MG63 (cell line): ENCODE data around the gene MOB4. TPM values are rescaled to one million over a fixed set of nuclear protein-coding genes. Genes with fewer than 3 reads are reported as not detected.
"Not testable (repeated sequence)": the region's sequence is repeated elsewhere in the genome, so short reads cannot be mapped to it uniquely, and the experiment has no call there.

Experiments used
- DNase-seq: peaks from one replicate; pipeline ENCODE4 v3.0.0-alpha.2; 2020
- H3K27me3 ChIP-seq: fragments of 250-450 bp; sonication (Bioruptor Pico); 2 replicates; pipeline ENCODE4 v1.5.1; 2020; ENCODE audit warnings: mild to moderate bottlenecking, moderate library complexity
- H3K36me3 ChIP-seq: fragments of 250-450 bp; sonication (Bioruptor Pico); 2 replicates; pipeline ENCODE4 v1.5.1; 2020; ENCODE audit warnings: mild to moderate bottlenecking, moderate library complexity
- H3K4me3 ChIP-seq: fragments of 250-450 bp; sonication (Bioruptor Pico); 2 replicates; pipeline ENCODE4 v1.5.1; 2020; ENCODE audit warnings: mild to moderate bottlenecking, moderate library complexity
- H3K9me3 ChIP-seq: fragments of 250-450 bp; sonication (Bioruptor Pico); 2 replicates; pipeline ENCODE4 v1.5.1; 2020; ENCODE audit warnings: mild to moderate bottlenecking, moderate library complexity
- total RNA-seq: library from RNA; depleted of rRNA; stranded (reverse); fragments of >200 nt; shearing (Covaris generic); gene quantifications from 2 replicates; pipeline ENCODE4 v1.2.3, GENCODE V29; 2014; ENCODE audit warnings: low replicate concordance; rRNA removed

The MOB4 gene
- total RNA-seq, result 22.0 and 50.9 TPM in 2 replicates

DNA sequence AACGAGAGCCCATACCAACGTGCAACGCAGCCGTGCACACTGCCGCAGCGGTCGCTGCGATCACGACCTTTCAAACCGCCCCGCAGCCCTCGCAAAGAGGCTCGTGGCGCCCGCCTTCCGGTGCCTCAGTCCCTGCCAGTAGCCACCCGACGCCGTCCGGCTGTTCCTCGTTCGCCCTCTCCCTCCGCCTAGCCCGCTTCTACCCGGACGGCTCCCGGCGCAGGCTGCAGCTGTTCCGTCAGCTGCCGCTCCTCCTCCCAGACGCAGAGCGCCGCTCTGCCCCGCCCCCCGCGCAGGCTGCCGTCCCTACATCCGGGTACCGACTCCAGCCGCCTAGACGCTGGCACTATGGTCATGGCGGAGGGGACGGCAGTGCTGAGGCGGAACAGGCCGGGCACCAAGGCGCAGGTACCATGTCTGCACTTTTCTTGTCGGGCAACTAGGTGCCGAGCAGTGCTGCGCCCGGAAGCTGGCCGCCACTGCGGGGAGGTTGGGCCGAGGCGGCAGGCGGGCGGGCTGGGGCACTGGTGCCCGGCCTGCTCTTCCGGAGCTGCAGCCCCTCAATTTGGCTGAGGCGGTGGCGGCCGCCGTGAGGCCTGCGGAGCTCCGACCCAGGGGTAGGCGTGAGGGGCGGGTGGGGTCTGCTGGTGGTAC, at the start of gene MOB4:
Gene MOB4 (plus strand): TSS at position 328 of the 654 bp plus-strand sequence. CDS start 21 bp downstream, at position 349.
- H3K36me3 ChIP-seq, result peaks cover 28% of the 10 kb centered on the region
- H3K27me3 ChIP-seq, result no peaks in the 10 kb centered on the region
- H3K9me3 ChIP-seq, result no peaks in the 10 kb centered on the region
- DNase-seq, result peak; percentile 93
- H3K4me3 ChIP-seq, result peak within 1 kb of the TSS; percentile 98

- no peaks in the 10 kb centered on the region for H3K27me3 ChIP-seq
- no peak overlapping the region for H3K4me3 ChIP-seq
- no peaks in the 10 kb centered on the region for H3K9me3 ChIP-seq
- peaks cover 65% of the 10 kb centered on the region for H3K36me3 ChIP-seq
- DNase-seq, result no peak
These were observed 43.7 kb upstream of the MOB4 start for GRCh38 chr2:197472166-197472565.

DNA sequence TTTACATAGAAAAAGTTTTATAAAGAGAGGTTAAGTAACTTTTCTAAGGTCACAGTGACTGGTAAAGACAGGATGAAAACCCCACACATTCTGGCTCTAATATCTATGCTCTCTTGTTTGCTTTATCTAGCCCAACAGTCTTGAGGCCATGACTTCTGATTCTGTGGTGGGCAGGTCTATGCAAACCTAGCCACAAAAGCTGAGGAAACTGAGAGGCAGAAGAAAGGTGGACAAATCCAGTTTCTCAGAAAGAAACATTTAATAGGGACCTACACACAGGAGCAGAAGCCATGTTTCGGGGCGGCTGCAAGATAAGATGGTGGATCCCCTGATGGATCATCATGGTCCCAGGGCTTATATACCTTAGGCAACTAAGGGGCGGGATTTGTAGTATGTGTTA, 38.1 kb upstream of the MOB4 start:
- Histone ChIP-seq H3K36me3 (peaks cover 30% of the 10 kb centered on the region), H3K27me3 (no peaks in the 10 kb centered on the region)
- no peak for DNase-seq

DNA sequence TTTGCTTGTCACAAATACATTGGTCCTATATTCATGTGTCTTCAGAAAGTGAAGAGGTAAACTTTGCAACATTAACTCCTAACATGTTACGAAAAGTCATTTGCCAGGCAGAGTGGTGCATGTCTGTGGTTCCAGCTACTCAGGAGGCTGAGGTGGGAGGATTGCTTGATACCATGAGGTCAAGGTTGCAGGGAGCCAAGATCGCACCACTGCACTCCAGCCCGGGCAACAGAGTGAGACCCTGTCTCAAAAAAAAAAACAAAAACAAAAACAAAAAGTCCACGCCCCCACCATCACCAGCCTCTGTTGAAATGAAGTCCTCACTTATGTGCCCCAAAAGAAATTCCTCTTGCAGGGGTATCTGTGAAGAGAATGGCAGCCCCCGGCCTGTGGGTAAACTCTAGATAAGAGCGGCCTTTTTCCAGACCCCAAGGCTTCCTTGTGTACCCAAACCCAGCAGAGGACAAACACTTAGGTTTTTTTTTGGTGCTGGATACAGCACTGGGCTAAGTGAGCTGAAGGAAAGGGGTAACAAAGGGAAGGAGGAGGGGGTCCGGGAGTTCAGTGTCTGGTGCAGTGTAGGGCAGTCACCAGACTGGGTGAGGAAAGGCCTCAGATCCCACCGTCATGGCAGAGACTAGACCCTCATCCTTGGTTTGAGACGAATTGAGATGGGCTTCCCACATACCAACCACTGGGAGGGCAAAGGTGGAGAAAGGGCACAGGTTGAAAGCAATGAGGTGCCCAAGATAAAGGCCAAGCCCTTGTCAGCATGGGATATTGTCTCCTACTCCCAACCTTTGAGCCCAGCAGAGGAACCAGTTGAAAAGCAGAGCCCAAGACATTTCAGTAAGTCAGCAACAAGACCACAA, 35.5 kb upstream of the MOB4 start:
- no peak overlapping the region for H3K4me3 ChIP-seq
- H3K36me3 ChIP-seq, result peaks cover 20% of the 10 kb centered on the region
- H3K9me3 ChIP-seq, result peaks cover 5% of the 10 kb centered on the region
- no peak for DNase-seq
- no peaks in the 10 kb centered on the region for H3K27me3 ChIP-seq

More for the DNA sequence above, 38.1 kb upstream of the MOB4 start:
- Histone ChIP-seq H3K9me3 (no peaks in the 10 kb centered on the region), H3K4me3 (no peak overlapping the region)

- not testable (repeated sequence) for H3K4me3 ChIP-seq, H3K9me3 ChIP-seq, DNase-seq, H3K27me3 ChIP-seq
- H3K36me3 ChIP-seq, result peaks cover 45% of the 10 kb centered on the region
These were observed 31.6 kb upstream of the MOB4 start for GRCh38 chr2:197484248-197484647.

DNA sequence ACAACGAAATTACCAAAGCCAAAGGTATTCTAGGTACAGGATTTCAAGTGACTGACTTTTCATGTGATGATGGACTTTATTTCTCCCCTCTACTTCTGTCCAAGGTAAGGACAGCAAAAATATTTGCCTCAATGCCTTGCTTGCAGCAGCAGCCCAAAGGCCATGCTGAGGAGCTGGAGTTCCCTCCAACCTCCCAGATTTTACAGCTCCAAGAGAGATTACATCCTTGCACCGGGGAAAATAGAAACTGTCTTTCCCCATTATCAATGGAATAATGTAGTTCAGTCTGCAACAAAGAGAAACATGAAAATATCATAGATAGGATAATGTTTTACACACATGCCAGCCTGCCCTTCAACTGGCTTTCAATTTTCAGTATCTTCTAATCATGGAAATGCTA, 29.7 kb upstream of the MOB4 start:
- Histone ChIP-seq H3K36me3 (peaks cover 64% of the 10 kb centered on the region), H3K9me3 (peaks cover 7% of the 10 kb centered on the region), H3K27me3 (no peaks in the 10 kb centered on the region), H3K4me3 (no peak overlapping the region)
- no peak for DNase-seq

- DNase-seq, result no peak
- H3K9me3 ChIP-seq, result peaks cover 7% of the 10 kb centered on the region
- no peaks in the 10 kb centered on the region for H3K27me3 ChIP-seq
- H3K4me3 ChIP-seq, result no peak overlapping the region
- H3K36me3 ChIP-seq, result peaks cover 76% of the 10 kb centered on the region
These were observed 28.5 kb upstream of the MOB4 start for GRCh38 chr2:197487385-197487784.

GRCh38 chr2:197495433-197496134, 20.3 kb upstream of the MOB4 start:
- H3K36me3 ChIP-seq, result peaks cover 90% of the 10 kb centered on the region
- H3K27me3 ChIP-seq, result no peaks in the 10 kb centered on the region
- H3K4me3 ChIP-seq, result peak overlapping the region; percentile 79
- H3K9me3 ChIP-seq, result no peaks in the 10 kb centered on the region
- DNase-seq, result no peak

DNA sequence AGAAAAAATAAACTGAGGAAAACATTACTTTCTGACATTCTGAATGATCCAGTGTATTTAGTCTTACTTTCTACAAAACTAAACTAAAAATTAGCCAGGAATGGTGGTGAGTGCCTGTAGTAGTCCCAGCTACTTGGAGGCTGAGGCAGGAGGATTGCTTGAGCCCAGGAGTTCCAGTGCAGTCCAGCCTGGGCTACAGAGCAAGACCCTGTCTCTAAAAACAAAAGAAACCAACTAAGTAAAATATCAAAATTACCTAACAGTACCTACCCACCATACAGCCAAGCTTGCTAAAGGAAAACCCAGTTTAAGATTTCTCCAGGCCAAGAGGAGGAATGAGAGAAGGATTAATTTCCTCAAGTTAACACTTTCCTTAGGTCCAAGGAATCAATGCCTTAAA, 19.2 kb upstream of the MOB4 start:
- Histone ChIP-seq H3K4me3 (peak overlapping the region; percentile 79), H3K36me3 (peaks cover 90% of the 10 kb centered on the region), H3K27me3 (no peaks in the 10 kb centered on the region), H3K9me3 (no peaks in the 10 kb centered on the region)
- DNase-seq, result no peak

DNA sequence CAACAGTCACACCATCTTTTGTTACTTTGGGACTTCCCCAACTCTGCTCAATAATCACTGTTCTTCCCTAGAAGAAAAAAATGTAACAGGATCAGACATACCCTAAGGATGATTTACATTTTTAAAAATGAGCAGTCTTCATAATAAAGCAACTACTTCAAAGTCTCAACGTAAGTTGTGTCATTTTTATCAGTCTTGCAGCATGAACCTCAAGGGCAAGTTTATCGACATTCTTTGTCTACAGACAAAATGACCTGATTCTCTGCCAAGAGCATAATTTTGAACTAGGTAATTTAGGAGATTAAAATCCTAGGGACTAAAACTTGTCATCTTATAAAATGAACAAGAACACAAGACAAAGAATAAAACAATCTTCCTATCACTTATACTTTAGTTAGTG, 18.5 kb upstream of the MOB4 start:
- DNase-seq, result no peak
- H3K36me3 ChIP-seq, result peaks cover 90% of the 10 kb centered on the region
- H3K9me3 ChIP-seq, result no peaks in the 10 kb centered on the region
- H3K4me3 ChIP-seq, result peak overlapping the region; percentile 79
- no peaks in the 10 kb centered on the region for H3K27me3 ChIP-seq

- Histone ChIP-seq H3K27me3 (no peaks in the 10 kb centered on the region), H3K9me3 (no peaks in the 10 kb centered on the region), H3K4me3 (peak overlapping the region; percentile 79), H3K36me3 (peaks cover 90% of the 10 kb centered on the region)
- no peak for DNase-seq
These were observed 17.5 kb upstream of the MOB4 start for GRCh38 chr2:197498235-197498936.

GRCh38 chr2:197498937-197499593, 16.8 kb upstream of the MOB4 start:
- Histone ChIP-seq H3K36me3 (peaks cover 89% of the 10 kb centered on the region), H3K4me3 (peak overlapping the region; percentile 79), H3K9me3 (no peaks in the 10 kb centered on the region), H3K27me3 (no peaks in the 10 kb centered on the region)
- DNase-seq, result peak; percentile 62

GRCh38 chr2:197499594-197500502, 16.0 kb upstream of the MOB4 start, which contains the start of the genes HSPD1 and HSPE1:
TSS of gene HSPD1 (minus strand) at chr2:197499840. CDS start at chr2:197498848, 992 bp downstream.
TSS of gene HSPE1 (plus strand) at chr2:197500379. CDS start at chr2:197500437, 58 bp downstream.
- Histone ChIP-seq H3K27me3 (no peaks in the 10 kb centered on the region), H3K9me3 (no peaks in the 10 kb centered on the region), H3K36me3 (peaks cover 89% of the 10 kb centered on the region), H3K4me3 (peak within 1 kb of the TSS; percentile 79)
- DNase-seq, result peak; percentile 99

DNA sequence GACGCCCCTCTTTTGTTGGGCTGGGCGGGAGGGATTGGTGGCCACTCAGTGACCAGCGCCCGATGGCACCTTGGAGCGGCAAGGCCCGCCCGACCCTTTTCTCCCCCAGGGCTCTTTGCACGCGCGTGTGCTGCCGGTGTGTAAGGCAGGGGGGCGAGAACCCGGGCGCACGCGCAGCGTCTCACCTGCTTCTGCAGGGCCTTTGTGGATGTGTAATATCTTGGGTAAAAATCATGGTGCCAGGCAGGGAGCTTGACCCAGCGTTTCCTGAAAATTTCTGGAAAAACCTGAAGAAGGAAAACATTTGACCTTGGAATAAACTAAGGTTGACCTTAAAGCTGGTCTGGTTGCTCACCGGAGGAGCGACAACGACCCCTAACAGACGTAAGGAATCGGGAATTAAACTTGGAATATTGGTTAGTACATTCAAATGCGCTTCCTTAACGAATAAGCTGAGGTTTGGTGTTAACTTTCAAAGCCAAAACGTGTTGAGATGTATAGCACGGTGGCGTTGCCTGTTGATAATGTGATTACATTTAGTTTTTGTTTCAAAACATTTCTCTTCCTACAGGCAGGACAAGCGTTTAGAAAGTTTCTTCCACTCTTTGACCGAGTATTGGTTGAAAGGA, 15.2 kb upstream of the MOB4 start:
- no peak for DNase-seq
- H3K36me3 ChIP-seq, result peaks cover 87% of the 10 kb centered on the region

GRCh38 chr2:197502201-197502600, 13.7 kb upstream of the MOB4 start:
- DNase-seq, result no peak
- peak overlapping the region; percentile 79 for H3K4me3 ChIP-seq
- H3K36me3 ChIP-seq, result peaks cover 82% of the 10 kb centered on the region
- no peaks in the 10 kb centered on the region for H3K27me3 ChIP-seq
- H3K9me3 ChIP-seq, result no peaks in the 10 kb centered on the region

More for the DNA sequence above, 15.2 kb upstream of the MOB4 start:
- H3K9me3 ChIP-seq, result no peaks in the 10 kb centered on the region
- no peaks in the 10 kb centered on the region for H3K27me3 ChIP-seq
- H3K4me3 ChIP-seq, result peak overlapping the region; percentile 79
